Keratinocyte (primary cell): ENCODE measurements around the gene KCNJ12.
"Not testable (repeated sequence)": the region's sequence is repeated elsewhere in the genome, so short reads cannot be mapped to it uniquely, and the experiment has no call there.

ENCODE experiments used
- EZH2 ChIP-seq: IDR thresholded peaks from one replicate; pipeline ENCODE4 v1.6.1; 2012; ENCODE audit warnings: inconsistent platforms, mild to moderate bottlenecking, low read length, moderate library complexity
- TF ChIP-seq, protein P1 (sequence below), 3 experiments: IDR thresholded peaks in 1 of 3; conservative IDR thresholded peaks in 1 of 3; optimal IDR thresholded peaks in 1 of 3; 2 replicates in 2 of 3; 3 replicates in 1 of 3; pipeline versions ENCODE3 to v1.5.1; 2011; ENCODE audit warnings: low read length in 3 of 3, mild to moderate bottlenecking in 3 of 3, moderate library complexity in 2 of 3, control low read depth in 1 of 3, inconsistent platforms in 1 of 3; ENCODE audit not compliant: insufficient read depth in 2 of 3; ENCODE audit errors: extremely low read depth in 1 of 3

DNA sequence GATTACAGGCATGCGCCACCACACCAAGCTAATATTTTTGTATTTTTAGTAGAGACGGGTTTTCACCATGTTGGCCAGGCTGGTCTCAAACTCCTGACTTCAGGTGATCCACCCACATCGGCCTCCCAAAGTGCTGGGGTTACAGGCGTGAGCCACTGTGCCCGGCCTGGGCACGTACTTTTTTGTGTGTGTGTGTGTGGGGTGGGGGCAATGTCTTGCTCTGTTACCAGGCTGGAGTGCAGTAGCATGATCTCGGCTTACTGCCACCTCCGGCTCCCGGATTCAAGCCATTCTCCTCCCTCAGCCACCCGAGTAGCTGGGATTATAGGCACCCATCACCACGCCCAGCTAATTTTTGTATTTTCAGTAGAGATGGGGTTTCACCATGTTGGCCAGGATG is 36.6 kb upstream of the KCNJ12 start:
- TF ChIP-seq, protein P1, sequence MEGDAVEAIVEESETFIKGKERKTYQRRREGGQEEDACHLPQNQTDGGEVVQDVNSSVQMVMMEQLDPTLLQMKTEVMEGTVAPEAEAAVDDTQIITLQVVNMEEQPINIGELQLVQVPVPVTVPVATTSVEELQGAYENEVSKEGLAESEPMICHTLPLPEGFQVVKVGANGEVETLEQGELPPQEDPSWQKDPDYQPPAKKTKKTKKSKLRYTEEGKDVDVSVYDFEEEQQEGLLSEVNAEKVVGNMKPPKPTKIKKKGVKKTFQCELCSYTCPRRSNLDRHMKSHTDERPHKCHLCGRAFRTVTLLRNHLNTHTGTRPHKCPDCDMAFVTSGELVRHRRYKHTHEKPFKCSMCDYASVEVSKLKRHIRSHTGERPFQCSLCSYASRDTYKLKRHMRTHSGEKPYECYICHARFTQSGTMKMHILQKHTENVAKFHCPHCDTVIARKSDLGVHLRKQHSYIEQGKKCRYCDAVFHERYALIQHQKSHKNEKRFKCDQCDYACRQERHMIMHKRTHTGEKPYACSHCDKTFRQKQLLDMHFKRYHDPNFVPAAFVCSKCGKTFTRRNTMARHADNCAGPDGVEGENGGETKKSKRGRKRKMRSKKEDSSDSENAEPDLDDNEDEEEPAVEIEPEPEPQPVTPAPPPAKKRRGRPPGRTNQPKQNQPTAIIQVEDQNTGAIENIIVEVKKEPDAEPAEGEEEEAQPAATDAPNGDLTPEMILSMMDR (optimal IDR thresholded peaks at IDR 0.05 in 1 of 3, IDR thresholded peaks at IDR 0.05 in 1 of 3, conservative IDR thresholded peaks at IDR 0.05 in 1 of 3; ENCODE audit: extremely low read depth in 1 of 3, insufficient read depth in 2 of 3, low read length in 3 of 3), result not testable (repeated sequence)
- not testable (repeated sequence) for TF ChIP-seq EZH2
